GM12801 (cell line): ENCODE results near the gene DOCK10.

Source experiments
- CTCF ChIP-seq: IDR thresholded peaks from one replicate; pipeline ENCODE4 v1.5.1; 2011; ENCODE audit warnings: control low read depth; ENCODE audit not compliant: insufficient read length; ENCODE audit errors: extremely low read depth

Gene DOCK10

GRCh38 chr2:225032246-225032645 lies 10.0 kb downstream of the DOCK10 start:
- TF ChIP-seq CTCF = no peak

- no peak for TF ChIP-seq CTCF
Observed at GRCh38 chr2:225031599-225031998, 10.7 kb downstream of the DOCK10 start.

- no peak for TF ChIP-seq CTCF
Observed at GRCh38 chr2:225030893-225031292, 11.4 kb downstream of the DOCK10 start.

GRCh38 chr2:225030203-225030602 lies 12.1 kb downstream of the DOCK10 start:
- TF ChIP-seq CTCF = no peak

- TF ChIP-seq CTCF = no peak
Observed at GRCh38 chr2:225028572-225028971, 13.7 kb downstream of the DOCK10 start.

- TF ChIP-seq CTCF = no peak
Observed at GRCh38 chr2:225027061-225027762, 15.1 kb downstream of the DOCK10 start.

GRCh38 chr2:225025917-225026571 lies 16.2 kb downstream of the DOCK10 start:
- no peak for TF ChIP-seq CTCF
